HG02642 (cell line): ENCODE results near the gene HOXA5.

Experiments
- ATAC-seq: cut with Tn5 transposase; IDR thresholded peaks from one replicate; pipeline ENCODE4 v1.9.1; 2021; ENCODE audit warnings: mild to moderate bottlenecking; ENCODE audit not compliant: unreplicated experiment, poor library complexity

HOXA5 gene

GRCh38 chr7:27099453-27100370, 43.8 kb downstream of the HOXA5 start:
- ATAC-seq, result no peak

DNA sequence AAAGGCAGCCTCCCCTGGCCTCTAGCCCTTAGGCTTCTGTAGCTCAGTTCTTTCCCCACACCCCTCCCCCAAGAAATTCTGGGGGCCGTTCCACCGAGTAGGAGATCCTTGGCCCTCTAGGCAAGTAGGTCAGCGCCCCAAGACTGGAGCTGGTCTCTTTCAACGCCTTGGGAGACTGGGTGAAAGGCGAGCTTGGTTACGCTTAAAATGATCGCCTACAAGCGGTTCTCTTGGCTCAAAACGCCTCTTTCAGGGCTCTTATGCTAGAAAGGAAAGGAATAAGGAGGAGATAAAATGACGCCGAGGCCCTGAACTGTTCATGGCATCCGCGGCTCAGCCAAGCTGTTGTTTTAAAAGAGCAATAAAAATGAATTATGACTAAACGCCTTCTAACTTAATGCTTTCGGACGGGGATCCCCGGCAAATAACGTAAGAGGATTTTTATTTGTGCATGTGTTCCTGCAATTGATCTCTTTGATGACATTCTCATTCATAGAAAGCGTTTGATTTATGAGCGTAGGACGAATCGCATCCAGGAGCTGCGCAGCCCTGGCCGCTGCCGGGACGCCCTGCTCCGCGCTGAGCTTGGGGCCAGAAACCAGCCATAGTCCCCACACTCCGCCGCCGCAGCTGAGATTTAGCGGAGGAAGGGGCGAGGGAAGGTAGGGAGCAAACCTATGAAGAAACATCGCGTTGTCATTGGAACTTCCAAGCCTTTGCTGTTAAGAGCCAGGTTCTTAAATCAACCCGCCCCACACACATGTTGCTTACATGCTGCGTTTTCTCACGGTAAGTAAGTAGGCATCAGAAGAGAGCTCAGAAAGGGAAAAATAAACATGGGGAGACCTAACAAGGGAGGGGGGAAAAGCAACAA, 44.7 kb downstream of the HOXA5 start:
- no peak for ATAC-seq

GRCh38 chr7:27097686-27098577, 45.5 kb downstream of the HOXA5 start:
- ATAC-seq, result no peak

- ATAC-seq, result no peak
Measured at GRCh38 chr7:27096768-27097514, 46.5 kb downstream of the HOXA5 start.

- ATAC-seq, result peak; percentile 84
Measured at GRCh38 chr7:27095897-27096767, 47.3 kb downstream of the HOXA5 start, which contains the start of gene HOXA1. TSS of gene HOXA1 (minus strand) at chr7:27096000. CDS start at chr7:27095912, 88 bp downstream.

- ATAC-seq, result peak; percentile 1
Measured at GRCh38 chr7:27095050-27095896, 48.2 kb downstream of the HOXA5 start.

DNA sequence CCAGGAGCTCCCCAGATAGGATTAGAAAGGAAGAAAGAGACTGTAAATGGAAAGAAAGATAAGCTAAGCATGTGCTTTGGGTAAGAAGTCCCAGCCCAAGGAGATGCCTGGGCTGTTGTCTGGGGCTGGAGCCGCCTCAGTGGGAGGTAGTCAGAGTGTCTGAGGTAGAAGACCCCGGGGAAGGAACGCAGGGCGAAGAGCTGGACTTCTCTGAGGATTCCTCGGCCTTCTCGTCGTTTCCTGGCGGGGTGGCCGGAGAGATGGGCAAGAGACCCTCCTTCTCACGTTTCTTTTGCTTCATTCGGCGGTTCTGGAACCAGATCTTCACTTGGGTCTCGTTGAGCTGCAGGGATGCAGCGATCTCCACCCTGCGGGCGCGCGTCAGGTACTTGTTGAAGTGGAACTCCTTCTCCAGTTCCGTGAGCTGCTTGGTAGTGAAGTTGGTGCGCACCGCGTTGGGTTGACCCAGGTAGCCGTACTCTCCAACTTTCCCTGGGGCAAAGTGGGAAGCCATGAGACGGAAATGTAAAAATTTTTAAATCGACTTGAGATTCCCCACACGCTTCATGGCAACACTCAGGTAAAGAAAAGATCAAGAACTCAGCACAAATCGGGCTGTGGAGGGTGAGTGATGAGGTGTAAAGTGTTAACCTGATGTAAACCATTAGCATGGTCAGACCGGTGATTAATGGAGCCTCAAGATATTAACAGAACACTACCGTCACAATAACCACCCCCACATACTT, 49.0 kb downstream of the HOXA5 start:
- no peak for ATAC-seq

DNA sequence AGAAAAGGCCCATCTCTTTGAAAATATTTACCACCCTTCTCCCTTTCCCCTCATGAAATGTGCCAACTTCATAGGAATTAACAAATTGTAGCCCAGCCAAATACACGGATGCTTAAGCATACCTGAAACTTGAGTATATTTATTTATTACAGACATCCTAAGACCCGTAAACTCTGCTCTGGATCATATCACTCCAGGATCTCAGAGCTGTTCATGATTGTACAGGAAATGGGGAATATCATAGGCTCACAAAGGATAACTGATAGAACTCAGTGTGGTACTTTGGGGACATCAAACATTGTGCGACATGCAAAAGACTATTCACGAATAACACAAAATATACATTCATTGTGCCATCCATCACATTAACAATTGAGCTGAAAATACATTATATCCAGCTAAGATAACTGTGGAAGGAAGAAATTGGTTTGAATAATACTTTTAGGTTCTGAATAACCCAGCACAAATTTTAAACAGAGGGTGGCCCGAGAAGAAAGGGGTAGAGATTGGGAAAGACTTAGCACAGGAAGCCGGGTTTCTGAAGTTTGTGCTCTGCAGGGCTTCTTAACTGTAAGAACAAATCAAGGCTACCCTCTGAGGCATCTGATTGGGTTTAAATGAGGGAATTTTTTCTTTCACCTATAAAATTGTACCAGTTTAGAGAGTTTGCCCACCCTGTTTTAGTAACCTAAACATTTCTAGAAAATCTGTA, 50.1 kb downstream of the HOXA5 start:
- ATAC-seq, result no peak

DNA sequence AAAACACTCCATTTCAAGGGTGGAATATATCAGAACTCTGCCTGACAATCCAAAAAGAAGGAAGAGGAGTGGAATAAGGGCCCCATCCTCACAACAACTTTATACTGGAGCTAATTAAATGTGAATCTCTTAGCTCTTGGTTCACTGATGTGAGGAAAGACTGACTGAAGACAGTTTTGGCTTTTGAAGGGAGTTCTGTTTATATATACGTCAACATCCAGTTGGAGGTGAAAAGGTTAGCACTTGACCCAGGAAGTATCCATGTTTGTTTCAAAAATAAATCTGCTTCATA, 50.7 kb downstream of the HOXA5 start:
- ATAC-seq, result no peak

DNA sequence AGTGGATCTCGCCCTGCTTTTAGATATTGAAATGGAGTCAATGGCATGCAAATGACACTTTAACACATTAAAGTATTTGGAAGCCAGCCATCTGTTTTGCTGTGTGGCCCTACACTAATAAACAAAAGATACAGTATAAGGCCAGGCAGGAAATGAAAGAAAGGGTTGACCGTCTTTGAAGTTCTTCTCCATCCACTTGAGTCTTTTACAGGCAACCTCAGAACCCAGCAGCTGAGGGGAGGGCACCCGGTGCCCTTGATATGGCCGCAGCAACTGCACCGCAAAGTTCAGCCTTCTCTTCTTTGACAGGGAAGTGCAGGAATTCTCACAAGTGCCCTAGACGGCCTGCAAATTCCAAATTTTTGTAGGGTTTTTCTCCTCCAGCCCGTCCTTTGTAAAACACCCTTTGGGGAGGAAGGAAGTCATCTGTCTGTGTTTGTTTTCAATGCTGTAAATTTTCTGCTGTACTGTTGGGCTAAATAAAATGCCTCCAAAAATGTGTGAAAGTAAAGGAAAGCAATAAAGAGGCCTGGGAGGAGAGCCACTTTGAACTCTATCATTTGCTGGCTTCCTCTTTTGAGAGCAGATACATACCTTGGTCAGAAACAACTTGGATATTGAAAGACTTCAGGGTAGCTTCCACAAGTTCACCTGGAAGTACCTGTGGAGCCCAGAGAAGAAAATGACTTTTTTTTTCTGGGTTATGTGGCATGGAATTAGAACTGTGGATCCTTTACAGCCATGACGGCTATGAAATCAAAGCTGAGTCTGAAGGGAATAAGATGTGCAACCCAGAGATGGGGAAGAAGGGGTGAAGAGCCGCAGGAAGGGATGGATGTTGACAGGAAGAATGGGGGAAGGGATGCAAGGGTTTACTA, 51.3 kb downstream of the HOXA5 start:
- ATAC-seq, result no peak

GRCh38 chr7:27091105-27091504, 52.4 kb downstream of the HOXA5 start:
- ATAC-seq, result no peak
